ENCODE results near the gene GRXCR1. TPM values are rescaled to one million over a fixed set of nuclear protein-coding genes. Genes with fewer than 3 reads are reported as not detected.

Gene GRXCR1
- total RNA-seq (2014; rRNA removed; shearing (Covaris generic)) (not detected in 2 replicates), polyA plus RNA-seq (2016; fragmentation: Nextera tagmentation; extraction: Ambion mirVana) (not detected in 2 replicates)

- H3K4me2 ChIP-seq (ENCODE audit: unreplicated experiment), result no peak within 1 kb of the TSS
- H3K36me3 ChIP-seq (ENCODE audit: low read depth), result no peaks in the 10 kb centered on the region
- H3F3A ChIP-seq (ENCODE audit: insufficient read depth), result no peaks in the 10 kb centered on the region
- in situ Hi-C loops (cut with MboI), result no loop called here
- no peak for DNase-seq
- 9 to 15% methylated on average over 2 of the region's 2 CpGs for WGBS, 2 experiments (ENCODE audit: low coverage in 1 of 2, low lambda C conversion rate in 2 of 2, missing lambda C conversion rate in 2 of 2)
- H2AFZ ChIP-seq, result no peak within 1 kb of the TSS
- no peaks in the 10 kb centered on the region for H4K20me1 ChIP-seq (ENCODE audit: insufficient read depth)
- H3K27me3 ChIP-seq (replicated peaks; ENCODE audit: insufficient read depth), result no peaks in the 10 kb centered on the region
- H3K9ac ChIP-seq, result no peak within 1 kb of the TSS
- no peaks in the 10 kb centered on the region for H3K9me2 ChIP-seq (ENCODE audit: insufficient read depth)
- no peaks in the 10 kb centered on the region for H3K79me2 ChIP-seq (ENCODE audit: insufficient read depth)
- no peaks in the 10 kb centered on the region for H3K4me1 ChIP-seq (ENCODE audit: insufficient read depth)
- H3K9me3 ChIP-seq (ENCODE audit: low read depth), result no peaks in the 10 kb centered on the region
- H3K4me3 ChIP-seq, result no peak within 1 kb of the TSS
- TF ChIP-seq EZH2 (IDR thresholded peaks at IDR 0.05; ENCODE audit: insufficient read depth, poor library complexity, severe bottlenecking), result no peak
- no peak for TF ChIP-seq EZH2phosphoT487 (IDR thresholded peaks at IDR 0.05; ENCODE audit: insufficient read depth, low read depth)
- no peak within 1 kb of the TSS for H3K27ac ChIP-seq
These were observed at the start of gene GRXCR1 for GRCh38 chr4:42892413-42892812. GRXCR1 (plus strand) TSS chr4:42892713; CDS start chr4:42893267, 554 bp downstream.

DNA sequence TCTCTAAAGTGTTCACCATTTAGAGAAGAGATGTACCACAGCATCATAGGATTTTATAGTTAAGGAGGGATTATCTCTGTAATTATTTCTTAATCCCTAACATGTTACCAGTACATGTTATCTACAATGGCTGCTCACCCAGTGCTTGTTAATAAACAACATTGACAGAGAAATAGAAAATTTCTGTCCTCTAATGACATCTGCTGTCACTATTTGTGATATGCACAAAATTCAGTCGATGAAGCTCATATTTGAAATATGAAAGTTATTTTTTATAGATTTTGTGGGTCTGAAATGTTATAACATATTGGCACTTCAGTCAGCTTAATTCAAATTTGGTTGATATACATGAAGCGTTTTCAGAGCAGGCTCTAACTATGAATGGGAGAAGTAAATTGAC is 48.8 kb upstream of the GRXCR1 start:
- in situ Hi-C loops (cut with MboI), result no loop called here
- no peaks in the 10 kb centered on the region for H3K4me1 ChIP-seq (ENCODE audit: insufficient read depth)
- no peaks in the 10 kb centered on the region for H3K9me3 ChIP-seq (ENCODE audit: low read depth)
- no peak for TF ChIP-seq EZH2 (IDR thresholded peaks at IDR 0.05; ENCODE audit: insufficient read depth, poor library complexity, severe bottlenecking)
- TF ChIP-seq EZH2phosphoT487 (IDR thresholded peaks at IDR 0.05; ENCODE audit: insufficient read depth, low read depth), result no peak
- H3K27me3 ChIP-seq (replicated peaks; ENCODE audit: insufficient read depth), result no peaks in the 10 kb centered on the region
- DNase-seq, result no peak
- H3K27ac ChIP-seq, result no peak overlapping the region
- no peak overlapping the region for H3K4me2 ChIP-seq (ENCODE audit: unreplicated experiment)
- no peaks in the 10 kb centered on the region for H3K9me2 ChIP-seq (ENCODE audit: insufficient read depth)
- no peaks in the 10 kb centered on the region for H4K20me1 ChIP-seq (ENCODE audit: insufficient read depth)
- H3K36me3 ChIP-seq (ENCODE audit: low read depth), result no peaks in the 10 kb centered on the region
- H3K4me3 ChIP-seq, result no peak overlapping the region
- no peaks in the 10 kb centered on the region for H3K79me2 ChIP-seq (ENCODE audit: insufficient read depth)
- no peak overlapping the region for H3K9ac ChIP-seq
- WGBS, 2 experiments (ENCODE audit: low coverage in 1 of 2, low lambda C conversion rate in 2 of 2, missing lambda C conversion rate in 2 of 2), result 4 to 9% methylated on average over 2 of the region's 2 CpGs
- no peak overlapping the region for H2AFZ ChIP-seq
- no peaks in the 10 kb centered on the region for H3F3A ChIP-seq (ENCODE audit: insufficient read depth)

DNA sequence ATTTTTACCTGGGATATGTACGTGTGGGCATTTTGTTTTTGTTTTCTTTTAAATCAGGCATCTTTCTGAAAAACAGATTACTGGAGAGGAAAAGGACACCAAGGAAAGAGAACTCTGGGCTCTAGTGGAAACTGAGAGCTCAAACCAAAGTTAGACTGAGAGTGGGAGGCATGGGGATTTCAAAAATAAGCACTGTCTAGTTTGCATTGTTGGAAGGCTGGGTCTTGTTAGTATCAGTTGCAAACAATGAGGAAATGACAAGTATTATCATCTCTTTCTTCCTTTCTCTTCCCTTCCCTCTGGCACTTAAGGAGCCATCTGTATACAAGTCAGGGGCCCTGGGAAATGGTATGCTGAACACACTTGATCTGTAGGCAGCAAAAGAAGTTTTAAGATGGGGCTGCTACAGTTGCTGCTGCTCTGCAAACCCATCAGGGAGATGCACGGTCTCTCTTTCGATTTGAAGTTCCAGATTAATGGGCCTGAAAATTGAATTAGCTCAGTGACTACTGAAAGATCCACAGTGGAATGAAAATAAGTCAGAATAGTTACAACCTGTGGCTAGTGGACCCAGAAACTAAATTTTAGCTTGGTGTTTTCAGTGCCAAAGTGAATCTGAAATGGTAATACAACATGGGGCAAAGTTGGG is 48.0 kb upstream of the GRXCR1 start:
- Histone ChIP-seq H3K4me2 (ENCODE audit: unreplicated experiment) (no peak overlapping the region), H3K9me2 (ENCODE audit: insufficient read depth) (no peaks in the 10 kb centered on the region), H3K9me3 (ENCODE audit: low read depth) (no peaks in the 10 kb centered on the region), H2AFZ (no peak overlapping the region), H3K9ac (no peak overlapping the region), H3K27ac (no peak overlapping the region), H3K4me3 (no peak overlapping the region), H3K36me3 (ENCODE audit: low read depth) (no peaks in the 10 kb centered on the region), H3K4me1 (ENCODE audit: insufficient read depth) (no peaks in the 10 kb centered on the region), H3F3A (ENCODE audit: insufficient read depth) (no peaks in the 10 kb centered on the region), H4K20me1 (ENCODE audit: insufficient read depth) (no peaks in the 10 kb centered on the region), H3K79me2 (ENCODE audit: insufficient read depth) (no peaks in the 10 kb centered on the region), H3K27me3 (replicated peaks; ENCODE audit: insufficient read depth) (no peaks in the 10 kb centered on the region)
- in situ Hi-C loops (cut with MboI), result no loop called here
- no peak for TF ChIP-seq EZH2 (IDR thresholded peaks at IDR 0.05; ENCODE audit: insufficient read depth, poor library complexity, severe bottlenecking)
- DNase-seq, result no peak
- WGBS, 2 experiments (ENCODE audit: low coverage in 1 of 2, low lambda C conversion rate in 2 of 2, missing lambda C conversion rate in 2 of 2), result 25 to 49% methylated on average over 3 of the region's 3 CpGs

GRCh38 chr4:42845586-42845985 is 46.9 kb upstream of the GRXCR1 start:
- no peak for DNase-seq
- no peak overlapping the region for H3K4me2 ChIP-seq (ENCODE audit: unreplicated experiment)
- no peaks in the 10 kb centered on the region for H4K20me1 ChIP-seq (ENCODE audit: insufficient read depth)
- H3K27me3 ChIP-seq (replicated peaks; ENCODE audit: insufficient read depth), result no peaks in the 10 kb centered on the region
- in situ Hi-C loops (cut with MboI), result no loop called here
- no peak overlapping the region for H3K27ac ChIP-seq
- no peaks in the 10 kb centered on the region for H3K36me3 ChIP-seq (ENCODE audit: low read depth)
- H3K4me3 ChIP-seq, result no peak overlapping the region
- H3K4me1 ChIP-seq (ENCODE audit: insufficient read depth), result no peaks in the 10 kb centered on the region
- H2AFZ ChIP-seq, result no peak overlapping the region
- H3F3A ChIP-seq (ENCODE audit: insufficient read depth), result no peaks in the 10 kb centered on the region
- H3K9me2 ChIP-seq (ENCODE audit: insufficient read depth), result no peaks in the 10 kb centered on the region
- WGBS, 2 experiments (ENCODE audit: low coverage in 1 of 2, low lambda C conversion rate in 2 of 2, missing lambda C conversion rate in 2 of 2), result 6 to 8% methylated on average over 1 of the region's 1 CpG
- TF ChIP-seq EZH2phosphoT487 (IDR thresholded peaks at IDR 0.05; ENCODE audit: insufficient read depth, low read depth), result no peak
- TF ChIP-seq EZH2 (IDR thresholded peaks at IDR 0.05; ENCODE audit: insufficient read depth, poor library complexity, severe bottlenecking), result no peak
- no peak overlapping the region for H3K9ac ChIP-seq
- H3K9me3 ChIP-seq (ENCODE audit: low read depth), result no peaks in the 10 kb centered on the region
- H3K79me2 ChIP-seq (ENCODE audit: insufficient read depth), result no peaks in the 10 kb centered on the region

DNA sequence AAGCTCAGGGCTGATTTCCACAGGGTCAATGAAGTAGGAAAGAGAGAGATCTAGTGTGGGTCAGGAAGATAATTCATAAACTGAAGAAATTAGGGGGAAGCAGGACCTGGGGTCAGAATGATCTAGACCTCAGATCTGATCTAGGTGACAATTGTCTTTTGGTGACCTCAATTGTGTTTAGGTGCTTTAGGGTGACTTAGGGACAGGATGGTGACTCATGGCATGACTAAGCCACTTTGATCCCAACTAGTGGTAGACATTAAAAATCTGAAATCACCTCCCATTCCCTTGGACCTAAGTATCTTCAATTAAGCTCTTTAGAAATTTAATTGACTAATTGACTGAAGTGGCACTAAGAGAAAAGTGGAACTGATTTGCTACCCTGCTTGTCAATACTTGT is 36.7 kb upstream of the GRXCR1 start:
- Histone ChIP-seq H3K79me2 (ENCODE audit: insufficient read depth) (no peaks in the 10 kb centered on the region), H3K4me2 (ENCODE audit: unreplicated experiment) (no peak overlapping the region), H3K4me1 (ENCODE audit: insufficient read depth) (no peaks in the 10 kb centered on the region), H3K9me3 (ENCODE audit: low read depth) (no peaks in the 10 kb centered on the region), H3K4me3 (no peak overlapping the region), H2AFZ (no peak overlapping the region), H3F3A (ENCODE audit: insufficient read depth) (no peaks in the 10 kb centered on the region), H3K9ac (no peak overlapping the region), H3K27ac (no peak overlapping the region), H3K27me3 (replicated peaks; ENCODE audit: insufficient read depth) (no peaks in the 10 kb centered on the region), H3K9me2 (ENCODE audit: insufficient read depth) (no peaks in the 10 kb centered on the region), H4K20me1 (ENCODE audit: insufficient read depth) (no peaks in the 10 kb centered on the region), H3K36me3 (ENCODE audit: low read depth) (no peaks in the 10 kb centered on the region)
- DNase-seq, result no peak
- in situ Hi-C loops (cut with MboI), result no loop called here
- TF ChIP-seq EZH2 (IDR thresholded peaks at IDR 0.05; ENCODE audit: insufficient read depth, poor library complexity, severe bottlenecking), result no peak
- TF ChIP-seq EZH2phosphoT487 (IDR thresholded peaks at IDR 0.05; ENCODE audit: insufficient read depth, low read depth), result no peak

Data from GM23248 (cell line).